T-helper 17 cell (primary cell): ENCODE results near the gene HIVEP2. TPM values are rescaled to one million over a fixed set of nuclear protein-coding genes. Genes with fewer than 3 reads are reported as not detected.
A peak's percentile ranks its signal among the peaks of the same experiment; 100 is the strongest.

Source experiments
- ATAC-seq: fragments of 150-1000 bp; cut with Tn5 transposase; 2 replicates; pipeline ENCODE4 v1.10.0; 2021; ENCODE audit warnings: mild to moderate bottlenecking, moderate library complexity
- DNase-seq, 3 donors: peaks; one replicate each; pipeline versions ENCODE4 v3.0.0 to v3.0.0-alpha.2; 2020 to 2021
- H3K9me3 ChIP-seq: one replicate; pipeline ENCODE4 v1.7.0; 2013; ENCODE audit warnings: low read length, mild to moderate bottlenecking; ENCODE audit not compliant: control insufficient read depth, poor library complexity, severe bottlenecking
- H3K27ac Mint-ChIP-seq: one replicate; pipeline ENCODE4 v1.8.0; 2022; ENCODE audit warnings: mild to moderate bottlenecking, moderate library complexity, mixed read lengths
- H3K27me3 Mint-ChIP-seq: one replicate; pipeline ENCODE4 v1.8.0; 2022; ENCODE audit warnings: mixed read lengths
- H3K36me3 Mint-ChIP-seq: one replicate; pipeline ENCODE4 v1.8.0; 2022; ENCODE audit warnings: low read depth, mixed read lengths
- H3K4me1 Mint-ChIP-seq: one replicate; pipeline ENCODE4 v1.8.0; 2022; ENCODE audit warnings: mild to moderate bottlenecking, mixed read lengths
- H3K4me3 Mint-ChIP-seq: one replicate; pipeline ENCODE4 v1.8.0; 2022; ENCODE audit warnings: mild to moderate bottlenecking, moderate library complexity, mixed read lengths
- total RNA-seq, 4 donors: library from RNA in 2 of 4; stranded (reverse) in 2 of 4; gene quantifications; one replicate each; pipeline ENCODE4 v1.2.3 and lab custom pipeline; 2022 to 2026

HIVEP2 gene
- total RNA-seq, 2 donors from 2014 or later, result 73.6 to 78.6 TPM

DNA sequence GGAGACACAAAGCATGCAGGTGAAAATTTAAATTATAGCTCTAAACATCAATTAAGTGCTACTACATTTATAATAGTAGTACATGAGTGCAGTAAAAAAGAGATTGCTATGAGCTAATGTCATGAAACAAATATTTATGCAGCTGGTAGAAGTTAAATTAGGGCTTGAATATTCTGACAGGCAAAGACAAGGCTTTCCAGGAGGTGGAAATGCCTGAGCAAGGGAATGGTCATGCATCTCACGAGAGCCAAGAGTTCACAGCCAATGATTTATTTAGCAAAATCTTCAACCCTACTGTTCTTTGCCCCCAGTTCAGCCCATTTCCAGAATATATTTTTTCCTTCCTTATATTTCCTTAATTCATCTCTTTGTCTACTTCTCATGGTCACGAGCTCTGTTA is 128.9 kb downstream of the HIVEP2 start:
- H3K27ac Mint-ChIP-seq, result peak overlapping the region; percentile 99
- H3K4me3 Mint-ChIP-seq, result no peak overlapping the region
- H3K4me1 Mint-ChIP-seq, result peaks cover 61% of the 10 kb centered on the region

DNA sequence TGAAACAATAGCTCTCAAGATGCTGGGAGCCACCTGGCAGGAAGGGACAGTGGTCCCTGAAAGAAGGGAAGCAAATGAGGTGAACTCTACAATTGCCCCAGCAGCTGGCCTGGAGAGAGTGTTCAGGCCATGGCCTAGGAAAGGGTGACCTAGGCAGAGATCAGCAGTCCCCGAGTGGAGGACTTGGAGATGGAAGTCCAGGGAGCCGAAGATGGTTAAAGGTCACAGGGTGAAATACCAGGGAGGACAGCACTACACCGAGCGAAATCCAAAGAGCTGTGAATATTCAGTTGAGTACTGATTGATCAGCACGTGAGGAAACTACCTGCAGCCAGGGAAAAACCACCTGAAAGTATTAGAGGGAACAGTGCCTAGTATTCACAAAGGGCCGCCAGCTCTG is 133.1 kb downstream of the HIVEP2 start:
- H3K36me3 Mint-ChIP-seq, result peaks cover 13% of the 10 kb centered on the region
- peak overlapping the region; percentile 50 for H3K4me3 Mint-ChIP-seq
- H3K4me1 Mint-ChIP-seq, result peaks cover 67% of the 10 kb centered on the region
- no peak for DNase-seq
- H3K9me3 ChIP-seq, result no peaks in the 10 kb centered on the region
- ATAC-seq, result no peak
- H3K27ac Mint-ChIP-seq, result peak overlapping the region; percentile 88
- no peaks in the 10 kb centered on the region for H3K27me3 Mint-ChIP-seq

More for the DNA sequence above, 128.9 kb downstream of the HIVEP2 start:
- H3K9me3 ChIP-seq, result no peaks in the 10 kb centered on the region
- Mint-ChIP-seq H3K36me3 (peaks cover 7% of the 10 kb centered on the region), H3K27me3 (no peaks in the 10 kb centered on the region)
- no peak for DNase-seq
- no peak for ATAC-seq

- peak overlapping the region; percentile 50 for H3K4me3 Mint-ChIP-seq
- ATAC-seq (peak; percentile 80), DNase-seq (no peak)
- peaks cover 65% of the 10 kb centered on the region for H3K4me1 Mint-ChIP-seq
- no peaks in the 10 kb centered on the region for H3K27me3 Mint-ChIP-seq
- H3K27ac Mint-ChIP-seq, result peak overlapping the region; percentile 88
- peaks cover 9% of the 10 kb centered on the region for H3K36me3 Mint-ChIP-seq
- H3K9me3 ChIP-seq, result no peaks in the 10 kb centered on the region
Measured at GRCh38 chr6:142810952-142811514, 133.9 kb downstream of the HIVEP2 start.

DNA sequence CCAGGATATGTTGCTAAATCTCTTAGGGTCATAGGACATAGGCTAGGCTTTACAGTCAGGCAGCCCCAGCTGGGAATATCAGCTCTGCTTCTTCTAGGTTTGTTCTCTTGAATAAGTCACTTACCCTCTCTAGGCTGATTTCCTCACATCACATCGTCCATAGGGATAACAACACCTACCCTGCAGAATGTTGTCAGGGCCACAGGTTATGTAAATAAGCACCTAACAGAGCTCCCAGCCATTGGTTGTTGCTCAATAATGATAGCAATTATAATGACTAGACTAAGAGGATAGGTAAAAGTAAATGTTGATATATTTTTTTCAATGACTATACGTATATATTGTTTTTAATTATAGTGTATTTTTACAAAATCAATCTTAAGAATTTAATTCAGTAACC is 135.0 kb downstream of the HIVEP2 start:
- no peak overlapping the region for H3K4me3 Mint-ChIP-seq
- ATAC-seq, result no peak
- no peak for DNase-seq
- no peak overlapping the region for H3K27ac Mint-ChIP-seq
- H3K4me1 Mint-ChIP-seq, result peaks cover 68% of the 10 kb centered on the region
- H3K27me3 Mint-ChIP-seq, result no peaks in the 10 kb centered on the region
- H3K36me3 Mint-ChIP-seq, result peaks cover 9% of the 10 kb centered on the region
- H3K9me3 ChIP-seq, result no peaks in the 10 kb centered on the region

GRCh38 chr6:142808405-142809061 is 136.4 kb downstream of the HIVEP2 start:
- peaks cover 9% of the 10 kb centered on the region for H3K36me3 Mint-ChIP-seq
- ATAC-seq (no peak), DNase-seq (no peak)
- no peak overlapping the region for H3K4me3 Mint-ChIP-seq
- H3K27me3 Mint-ChIP-seq, result no peaks in the 10 kb centered on the region
- H3K4me1 Mint-ChIP-seq, result peaks cover 65% of the 10 kb centered on the region
- peak overlapping the region; percentile 41 for H3K27ac Mint-ChIP-seq
- H3K9me3 ChIP-seq, result no peaks in the 10 kb centered on the region

GRCh38 chr6:142805042-142805441 is 139.9 kb downstream of the HIVEP2 start:
- no peaks in the 10 kb centered on the region for H3K9me3 ChIP-seq
- Mint-ChIP-seq H3K27ac (peak overlapping the region; percentile 88), H3K27me3 (no peaks in the 10 kb centered on the region), H3K36me3 (peaks cover 9% of the 10 kb centered on the region), H3K4me1 (peaks cover 67% of the 10 kb centered on the region), H3K4me3 (no peak overlapping the region)
- ATAC-seq (no peak), DNase-seq (no peak)

- Mint-ChIP-seq H3K4me3 (no peak overlapping the region), H3K4me1 (peaks cover 68% of the 10 kb centered on the region), H3K36me3 (peaks cover 8% of the 10 kb centered on the region), H3K27me3 (no peaks in the 10 kb centered on the region), H3K27ac (peak overlapping the region; percentile 88)
- no peaks in the 10 kb centered on the region for H3K9me3 ChIP-seq
- no peak for DNase-seq
- no peak for ATAC-seq
Measured at GRCh38 chr6:142804490-142804889, 140.5 kb downstream of the HIVEP2 start.

DNA sequence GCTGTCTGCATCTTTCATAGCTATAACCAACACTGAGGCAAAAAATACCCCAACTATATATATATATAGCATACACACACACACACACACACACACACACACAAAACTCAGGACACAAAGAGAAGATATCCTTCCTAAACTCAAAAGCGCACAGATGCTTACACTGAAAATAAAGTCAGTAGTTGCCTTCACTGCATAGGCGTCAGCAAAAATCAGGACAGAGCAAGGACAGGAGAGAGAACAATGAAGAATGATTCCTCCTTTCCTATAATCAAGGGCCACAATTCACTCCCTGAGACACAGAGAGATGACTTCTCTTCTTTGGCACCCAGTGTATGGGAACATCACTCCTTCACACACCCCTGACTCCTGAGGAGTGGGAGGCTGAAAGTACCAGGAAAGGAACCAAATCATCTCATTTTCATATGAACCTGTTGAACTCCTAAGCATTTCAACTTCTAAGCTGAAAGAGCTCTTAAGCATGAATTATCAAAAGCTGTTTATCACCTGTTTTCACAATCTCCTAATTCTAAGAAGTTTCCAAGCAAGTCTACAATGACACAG is 141.4 kb downstream of the HIVEP2 start:
- no peaks in the 10 kb centered on the region for H3K9me3 ChIP-seq
- no peak for ATAC-seq
- Mint-ChIP-seq H3K4me1 (peaks cover 62% of the 10 kb centered on the region), H3K27me3 (no peaks in the 10 kb centered on the region), H3K27ac (peak overlapping the region; percentile 88), H3K4me3 (no peak overlapping the region), H3K36me3 (peaks cover 4% of the 10 kb centered on the region)
- no peak for DNase-seq

DNA sequence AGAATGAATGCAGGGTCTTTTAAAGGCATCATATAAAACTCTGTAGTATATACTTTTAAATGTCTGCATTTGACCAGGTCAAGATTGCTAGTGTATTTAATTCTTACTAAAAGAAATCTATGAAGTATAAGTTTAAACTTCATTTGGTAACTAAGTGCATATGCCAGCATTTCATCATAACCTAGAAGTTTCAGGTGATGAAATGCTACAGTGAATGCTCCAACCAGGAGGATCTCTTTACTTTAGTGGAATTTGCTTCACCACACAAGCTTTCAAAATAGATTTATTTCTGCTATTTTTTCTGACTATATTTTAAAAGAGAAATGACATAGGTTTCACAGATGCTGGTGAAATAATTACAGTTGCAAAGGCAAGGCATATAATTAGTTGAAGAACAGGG is 141.9 kb downstream of the HIVEP2 start:
- Mint-ChIP-seq H3K27me3 (no peaks in the 10 kb centered on the region), H3K4me3 (no peak overlapping the region), H3K36me3 (peaks cover 4% of the 10 kb centered on the region), H3K27ac (peak overlapping the region; percentile 88), H3K4me1 (peaks cover 59% of the 10 kb centered on the region)
- DNase-seq (no peak), ATAC-seq (no peak)
- H3K9me3 ChIP-seq, result no peaks in the 10 kb centered on the region

DNA sequence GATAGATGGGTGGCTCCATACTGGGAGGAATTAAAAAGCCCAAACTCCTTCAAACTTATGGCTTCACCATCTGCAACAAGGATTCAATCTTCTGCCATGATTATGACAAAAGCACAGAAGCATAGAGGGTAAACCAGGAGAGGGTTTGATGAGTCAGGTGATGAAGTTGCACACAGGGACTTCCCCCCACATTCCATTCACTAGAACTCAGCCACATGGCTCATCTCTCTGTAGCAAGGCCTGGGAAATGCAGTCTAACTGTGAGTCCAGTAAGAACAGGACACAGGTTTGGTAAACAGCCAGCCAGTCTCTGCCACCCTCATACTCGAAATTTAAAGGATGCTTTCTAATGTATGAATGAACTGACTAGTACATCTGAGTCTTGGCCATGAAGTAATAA is 142.9 kb downstream of the HIVEP2 start:
- peaks cover 54% of the 10 kb centered on the region for H3K4me1 Mint-ChIP-seq
- H3K27ac Mint-ChIP-seq, result peak overlapping the region; percentile 88
- peak; percentile 64 for ATAC-seq
- H3K4me3 Mint-ChIP-seq, result no peak overlapping the region
- H3K27me3 Mint-ChIP-seq, result no peaks in the 10 kb centered on the region
- peaks cover 3% of the 10 kb centered on the region for H3K36me3 Mint-ChIP-seq
- no peak for DNase-seq
- H3K9me3 ChIP-seq, result no peaks in the 10 kb centered on the region

DNA sequence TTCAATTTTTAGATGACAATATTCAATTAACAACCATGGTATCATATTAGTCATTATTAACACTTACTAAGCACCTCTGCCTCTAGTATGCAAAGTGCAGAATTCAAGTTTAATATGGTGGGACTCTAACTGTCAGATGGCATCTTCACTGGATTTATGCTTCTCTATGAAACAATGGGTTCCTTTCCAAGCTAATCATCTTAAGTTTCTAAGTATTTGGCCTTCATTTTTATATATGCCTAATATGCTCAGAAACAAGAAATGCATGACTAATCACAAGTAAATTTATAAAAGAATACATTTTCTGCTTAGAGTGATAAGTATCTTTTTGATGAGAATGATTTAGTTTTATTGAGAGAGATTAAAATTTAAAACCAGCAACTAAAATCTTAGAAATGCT is 144.7 kb downstream of the HIVEP2 start:
- H3K36me3 Mint-ChIP-seq, result peaks cover 3% of the 10 kb centered on the region
- no peak for ATAC-seq
- no peaks in the 10 kb centered on the region for H3K9me3 ChIP-seq
- no peak overlapping the region for H3K4me3 Mint-ChIP-seq
- no peaks in the 10 kb centered on the region for H3K27me3 Mint-ChIP-seq
- H3K4me1 Mint-ChIP-seq, result peaks cover 54% of the 10 kb centered on the region
- peak overlapping the region; percentile 69 for H3K27ac Mint-ChIP-seq
- no peak for DNase-seq

DNA sequence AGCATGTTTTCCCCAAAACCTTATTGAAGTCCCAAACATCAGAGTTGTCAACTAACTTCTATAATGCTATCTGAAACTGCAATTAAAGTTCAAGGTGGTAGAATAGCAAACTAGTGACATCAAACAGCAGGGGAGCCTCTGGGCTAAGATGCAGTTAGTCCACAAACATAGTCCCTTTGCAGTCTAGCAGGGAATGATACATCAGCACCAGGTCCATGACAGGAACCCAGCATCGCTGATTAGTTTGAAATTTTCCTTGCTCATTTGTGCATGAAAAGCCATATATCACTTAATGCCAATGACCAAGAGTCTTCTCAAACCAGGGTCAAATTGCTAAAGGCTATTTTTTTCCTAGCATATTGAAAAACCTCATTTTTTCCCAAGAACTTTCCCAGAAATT is 145.3 kb downstream of the HIVEP2 start:
- ATAC-seq (no peak), DNase-seq (no peak)
- Mint-ChIP-seq H3K4me1 (peaks cover 48% of the 10 kb centered on the region), H3K27me3 (no peaks in the 10 kb centered on the region), H3K27ac (no peak overlapping the region), H3K36me3 (peaks cover 3% of the 10 kb centered on the region), H3K4me3 (no peak overlapping the region)
- H3K9me3 ChIP-seq, result no peaks in the 10 kb centered on the region

GRCh38 chr6:142797159-142797558 is 147.8 kb downstream of the HIVEP2 start:
- no peak overlapping the region for H3K4me3 Mint-ChIP-seq
- H3K27me3 Mint-ChIP-seq, result no peaks in the 10 kb centered on the region
- H3K9me3 ChIP-seq, result no peaks in the 10 kb centered on the region
- no peak for ATAC-seq
- H3K27ac Mint-ChIP-seq, result no peak overlapping the region
- peaks cover 44% of the 10 kb centered on the region for H3K4me1 Mint-ChIP-seq
- no peaks in the 10 kb centered on the region for H3K36me3 Mint-ChIP-seq
- DNase-seq, result no peak

- DNase-seq (no peak), ATAC-seq (peak; percentile 44)
- no peaks in the 10 kb centered on the region for H3K9me3 ChIP-seq
- H3K27ac Mint-ChIP-seq, result peak overlapping the region; percentile 54
- peaks cover 44% of the 10 kb centered on the region for H3K4me1 Mint-ChIP-seq
- H3K27me3 Mint-ChIP-seq, result no peaks in the 10 kb centered on the region
- H3K4me3 Mint-ChIP-seq, result no peak overlapping the region
- peaks cover 2% of the 10 kb centered on the region for H3K36me3 Mint-ChIP-seq
Measured at GRCh38 chr6:142796571-142796970, 148.4 kb downstream of the HIVEP2 start.
